Islet precursor cell (in vitro differentiated cells): ENCODE data around the gene ZDHHC15.
"Not testable (repeated sequence)": the region's sequence is repeated elsewhere in the genome, so short reads cannot be mapped to it uniquely, and the experiment has no call there.

ENCODE experiments used
- DNase-seq: peaks from one replicate; pipeline ENCODE4 v3.0.0-alpha.2; 2018

The ZDHHC15 gene, protein sequence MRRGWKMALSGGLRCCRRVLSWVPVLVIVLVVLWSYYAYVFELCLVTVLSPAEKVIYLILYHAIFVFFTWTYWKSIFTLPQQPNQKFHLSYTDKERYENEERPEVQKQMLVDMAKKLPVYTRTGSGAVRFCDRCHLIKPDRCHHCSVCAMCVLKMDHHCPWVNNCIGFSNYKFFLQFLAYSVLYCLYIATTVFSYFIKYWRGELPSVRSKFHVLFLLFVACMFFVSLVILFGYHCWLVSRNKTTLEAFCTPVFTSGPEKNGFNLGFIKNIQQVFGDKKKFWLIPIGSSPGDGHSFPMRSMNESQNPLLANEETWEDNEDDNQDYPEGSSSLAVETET

DNA sequence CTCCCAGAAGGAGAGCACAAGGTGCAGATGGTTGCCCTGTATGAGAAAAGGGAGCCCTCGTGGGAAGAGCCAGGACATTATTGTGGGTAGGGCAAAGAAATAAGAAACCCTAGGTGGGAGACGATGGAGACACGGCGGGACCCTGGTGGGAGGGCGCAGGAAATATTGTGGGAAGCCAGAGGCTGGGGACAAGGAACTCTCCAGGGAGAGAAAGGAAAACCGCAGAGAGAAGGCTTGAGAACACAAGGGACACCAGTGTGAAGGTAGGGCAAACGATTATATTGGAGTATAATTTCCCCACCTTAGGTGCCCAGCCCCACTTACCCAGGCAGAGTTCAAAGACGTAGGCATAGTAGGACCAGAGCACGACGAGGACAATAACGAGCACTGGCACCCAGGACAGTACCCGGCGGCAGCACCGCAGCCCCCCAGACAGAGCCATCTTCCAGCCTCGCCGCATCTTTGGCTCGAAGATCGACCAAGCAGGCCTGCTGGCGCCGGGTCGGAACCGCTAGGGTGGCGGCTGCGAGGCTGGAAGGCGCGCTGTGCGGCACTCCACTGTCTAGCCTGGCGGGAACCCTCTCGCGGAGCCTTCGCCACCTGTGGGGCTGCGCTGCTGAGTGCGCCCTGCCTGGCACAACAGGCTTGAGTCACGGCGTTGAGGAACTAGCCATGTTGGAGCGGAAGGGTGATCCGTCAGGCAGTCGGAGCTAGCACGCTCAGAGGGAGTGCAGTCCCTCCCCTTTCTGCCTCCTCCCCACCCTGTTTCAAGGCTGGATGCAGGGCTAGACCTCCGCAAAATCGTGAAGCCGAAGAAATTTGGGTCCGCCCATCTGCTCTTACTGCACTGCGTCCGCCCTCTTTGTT lies at the start of gene ZDHHC15:
Gene ZDHHC15 (minus strand): TSS at position 473 of the 867 bp plus-strand sequence. CDS start 13 bp downstream, at position 460.
- DNase-seq, result peak; percentile 73

DNA sequence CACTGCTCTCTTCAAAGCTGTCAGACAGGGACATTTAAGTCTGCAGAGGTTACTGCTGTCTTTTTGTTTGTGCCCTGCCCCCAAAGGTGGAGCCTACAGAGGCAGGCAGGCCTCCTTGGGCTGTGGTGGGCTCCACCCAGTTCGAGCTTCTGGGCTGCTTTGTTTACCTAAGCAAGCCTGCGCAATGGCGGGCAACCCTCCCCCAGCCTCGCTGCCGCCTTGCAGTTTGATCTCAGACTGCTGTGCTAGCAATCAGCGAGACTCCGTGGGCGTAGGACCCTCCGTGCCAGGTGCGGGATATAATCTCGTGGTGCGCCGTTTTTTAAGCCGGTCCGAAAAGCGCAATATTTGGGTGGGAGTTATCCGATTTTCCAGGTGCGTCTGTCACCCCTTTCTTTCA lies 37.7 kb upstream of the ZDHHC15 start:
- DNase-seq, result not testable (repeated sequence)

DNA sequence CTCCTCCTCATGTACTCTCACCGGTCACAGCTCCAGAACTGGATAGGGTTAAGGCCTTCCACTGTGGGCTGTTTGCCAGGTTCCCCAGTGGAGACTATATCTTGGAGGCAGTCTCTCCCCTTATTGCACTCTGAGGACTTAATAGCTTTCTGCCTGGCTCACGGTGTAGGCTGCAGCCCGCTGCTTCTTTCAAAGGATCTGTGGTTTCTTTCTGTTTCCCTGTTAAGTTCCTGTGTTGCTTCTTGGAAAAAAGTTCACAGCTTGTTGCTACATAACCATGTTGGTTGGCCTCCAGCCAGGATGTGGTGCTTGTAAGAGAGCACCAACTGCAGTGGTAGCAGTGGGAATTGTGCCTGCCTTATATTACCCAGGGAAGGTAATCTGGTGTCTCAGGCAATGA lies 24.9 kb upstream of the ZDHHC15 start:
- no peak for DNase-seq

DNA sequence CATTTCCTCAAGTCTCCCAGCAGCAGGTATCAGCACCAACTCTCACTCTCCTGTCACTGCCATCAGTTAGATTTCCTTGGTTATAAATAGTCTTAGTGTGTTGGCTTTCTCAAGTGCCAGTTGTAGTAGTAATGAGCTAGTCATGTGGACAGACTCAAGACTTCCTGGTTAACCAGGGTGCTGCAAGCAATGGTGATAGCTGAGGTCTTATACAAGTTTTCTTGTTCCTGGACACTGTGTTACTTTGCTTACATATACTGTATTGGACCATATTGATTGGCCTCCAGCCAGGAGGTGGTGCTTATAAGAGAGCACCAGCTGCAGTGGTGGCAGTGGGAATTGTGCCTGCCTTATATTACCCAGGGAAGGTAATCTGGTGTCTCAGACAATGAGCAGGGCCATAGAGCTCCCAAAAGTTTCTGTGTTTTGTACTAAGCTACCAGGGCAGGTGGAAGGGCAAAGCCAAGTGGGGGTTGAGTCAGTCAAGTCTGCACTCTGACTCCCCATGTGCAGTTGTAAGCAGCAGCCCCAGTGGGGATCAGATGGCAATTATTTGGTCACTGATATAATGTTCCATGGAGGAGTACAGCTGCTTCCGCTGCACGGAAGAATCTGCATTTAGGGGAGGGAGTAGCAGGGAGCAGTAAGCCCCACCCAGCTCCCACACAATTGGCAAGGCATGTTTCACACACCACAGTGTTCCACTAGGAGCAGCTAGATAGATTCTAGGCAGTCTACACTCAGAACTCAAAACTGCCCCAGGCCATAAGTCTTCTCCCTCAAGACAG lies 24.1 kb upstream of the ZDHHC15 start:
- no peak for DNase-seq

DNA sequence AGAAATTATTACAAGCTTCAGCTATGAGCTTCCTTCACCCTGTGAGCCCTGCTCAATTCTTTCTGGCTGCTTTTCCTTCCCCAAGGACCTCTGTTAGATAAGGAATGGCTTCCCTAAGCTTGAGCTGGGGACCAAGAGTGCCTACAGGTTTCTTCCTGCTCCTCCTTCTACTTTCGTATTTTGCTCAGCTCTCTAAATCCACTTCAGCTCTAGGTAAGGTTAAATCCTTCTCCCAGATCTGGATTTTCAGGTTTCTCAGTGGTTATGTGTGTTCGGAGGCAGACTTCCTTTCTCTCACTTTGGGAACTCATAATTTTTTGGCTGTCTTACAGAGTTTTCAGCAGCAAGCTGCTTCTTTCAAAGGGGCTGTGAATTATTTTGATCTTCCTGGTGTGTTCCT lies 21.9 kb upstream of the ZDHHC15 start:
- no peak for DNase-seq

DNA sequence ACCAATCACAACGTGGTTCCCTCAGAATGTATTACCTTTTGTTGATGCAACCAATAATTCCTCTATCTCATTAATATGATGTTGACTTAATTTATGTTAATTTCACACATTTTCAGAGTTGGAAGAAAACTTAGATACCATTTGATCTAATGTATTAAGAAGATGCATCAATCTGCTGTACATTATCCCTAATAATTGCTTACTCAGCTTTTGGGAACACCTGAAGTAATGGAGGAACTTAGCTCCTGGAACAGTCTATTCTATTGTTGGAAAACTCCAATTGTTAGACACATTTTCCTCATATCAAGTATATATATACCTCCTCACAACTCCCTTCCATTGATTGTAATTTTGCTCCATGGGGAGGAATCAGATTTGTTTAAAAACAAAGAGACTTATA lies 38.9 kb downstream of the ZDHHC15 start:
- no peak for DNase-seq

DNA sequence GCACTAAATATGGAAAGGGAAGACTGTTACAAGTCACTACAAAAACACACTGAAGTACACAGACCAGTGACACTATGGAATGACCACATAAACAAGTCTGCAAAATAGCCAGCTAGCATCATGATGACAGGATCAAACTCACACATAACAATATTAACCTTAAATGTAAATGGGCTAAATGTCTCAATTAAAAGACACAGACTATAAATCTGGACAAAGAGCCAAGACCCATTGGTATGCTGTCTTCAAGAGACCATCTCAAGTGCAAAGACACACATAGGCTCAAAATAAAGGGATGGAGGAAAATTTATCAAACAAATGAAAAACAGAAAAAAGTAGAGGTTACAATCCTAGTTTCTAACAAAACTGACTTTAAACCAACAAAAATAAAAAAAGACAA lies 61.1 kb downstream of the ZDHHC15 start:
- not testable (repeated sequence) for DNase-seq

DNA sequence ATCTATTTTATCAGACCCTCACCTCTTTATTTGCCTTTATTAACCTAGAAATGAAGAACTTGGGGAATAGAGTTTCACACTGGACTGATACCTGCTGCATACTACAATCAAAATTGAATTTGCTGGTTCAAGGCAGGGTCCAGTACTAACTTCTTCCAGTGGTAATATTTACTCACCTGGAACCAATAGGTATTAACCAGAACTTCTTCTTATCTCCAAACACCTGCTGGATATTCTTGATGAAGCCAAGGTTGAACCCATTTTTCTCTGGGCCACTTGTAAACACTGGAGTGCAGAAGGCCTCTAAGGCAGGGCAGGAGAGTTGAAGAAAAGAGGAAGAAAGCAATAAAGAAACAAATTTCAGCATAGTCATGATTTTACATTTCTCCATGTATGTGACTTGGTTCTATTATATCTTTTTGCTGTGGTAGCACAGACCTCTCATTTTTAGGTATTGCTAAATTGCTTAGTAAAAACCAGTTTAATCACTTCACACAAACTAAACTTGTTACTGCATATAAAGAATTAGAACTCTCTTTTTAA lies 101.1 kb downstream of the ZDHHC15 start:
- DNase-seq, result no peak

DNA sequence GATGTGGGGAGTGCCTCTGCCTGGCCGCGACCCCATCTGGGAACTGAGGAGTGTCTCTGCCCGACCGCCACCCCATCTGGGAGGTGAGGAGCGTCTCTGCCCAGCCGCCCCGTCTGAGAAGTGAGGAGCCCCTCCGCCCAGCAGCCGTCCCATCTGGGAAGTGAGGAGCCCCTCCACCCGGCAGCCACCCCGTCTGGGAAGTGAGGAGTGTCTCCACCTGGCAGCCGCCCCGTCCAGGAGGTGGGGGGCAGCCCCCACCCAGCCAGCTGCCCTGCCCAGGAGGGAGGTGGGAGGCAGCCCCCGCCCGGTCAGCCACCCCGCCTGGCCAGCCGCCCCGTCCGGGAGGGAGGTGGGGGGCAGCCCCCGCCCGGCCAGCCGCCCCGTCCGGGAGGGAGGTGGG lies 115.7 kb downstream of the ZDHHC15 start:
- not testable (repeated sequence) for DNase-seq

DNA sequence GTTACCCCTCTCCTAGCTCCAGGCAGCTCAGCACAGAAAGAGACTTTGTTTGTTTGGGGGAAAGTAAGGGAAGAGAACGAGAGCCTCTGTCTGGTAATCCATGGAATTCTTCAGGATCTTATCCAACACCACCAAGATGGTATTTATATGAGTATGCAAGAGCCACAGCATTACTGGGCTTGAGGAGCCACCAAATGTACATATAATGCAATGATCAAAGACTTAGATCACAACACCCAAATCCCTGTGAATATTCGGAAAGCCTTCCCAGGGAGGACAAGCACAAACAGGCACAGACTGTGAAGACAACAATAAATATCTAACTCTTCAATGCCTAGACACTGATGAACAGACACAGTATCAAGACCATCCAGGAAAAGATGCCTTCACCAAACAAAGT lies 132.4 kb downstream of the ZDHHC15 start:
- DNase-seq, result no peak

DNA sequence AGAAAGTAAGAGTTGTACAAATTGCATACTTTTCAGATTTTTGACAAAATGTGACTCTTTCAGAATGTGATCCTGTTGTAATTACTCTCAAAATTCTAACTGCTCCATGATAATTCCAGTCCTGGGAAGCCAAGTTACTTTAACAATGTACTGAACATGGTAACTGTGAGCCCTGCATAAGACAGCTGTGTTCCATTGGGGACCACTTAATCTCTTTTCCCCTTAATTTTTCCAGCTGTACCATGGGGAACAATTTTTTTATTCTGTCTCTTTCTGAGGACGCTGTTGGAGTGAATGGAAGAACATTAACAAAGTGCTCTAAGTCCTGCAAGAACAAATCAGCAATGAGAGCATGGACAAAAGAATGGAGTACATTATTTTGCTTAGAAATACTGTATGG lies 153.1 kb downstream of the ZDHHC15 start:
- DNase-seq, result no peak

DNA sequence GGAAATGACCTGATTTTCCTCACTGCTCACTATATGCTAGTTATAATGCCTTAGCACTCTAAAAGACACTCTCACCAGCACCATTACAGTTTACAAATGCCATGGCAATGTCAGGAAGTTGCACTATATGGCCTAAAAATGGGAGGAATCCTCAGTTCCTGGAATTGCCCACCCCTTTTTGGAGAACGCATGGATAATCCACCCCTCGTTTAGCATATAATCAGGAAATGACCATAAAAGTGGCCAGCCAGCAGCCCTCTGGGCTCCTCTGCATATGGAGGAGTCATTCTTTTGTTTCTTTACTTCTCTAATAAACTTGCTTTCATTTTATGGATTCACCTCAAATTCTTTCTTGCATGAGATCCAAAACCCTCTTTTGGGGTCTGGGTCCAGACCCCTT lies 156.0 kb downstream of the ZDHHC15 start:
- no peak for DNase-seq

DNA sequence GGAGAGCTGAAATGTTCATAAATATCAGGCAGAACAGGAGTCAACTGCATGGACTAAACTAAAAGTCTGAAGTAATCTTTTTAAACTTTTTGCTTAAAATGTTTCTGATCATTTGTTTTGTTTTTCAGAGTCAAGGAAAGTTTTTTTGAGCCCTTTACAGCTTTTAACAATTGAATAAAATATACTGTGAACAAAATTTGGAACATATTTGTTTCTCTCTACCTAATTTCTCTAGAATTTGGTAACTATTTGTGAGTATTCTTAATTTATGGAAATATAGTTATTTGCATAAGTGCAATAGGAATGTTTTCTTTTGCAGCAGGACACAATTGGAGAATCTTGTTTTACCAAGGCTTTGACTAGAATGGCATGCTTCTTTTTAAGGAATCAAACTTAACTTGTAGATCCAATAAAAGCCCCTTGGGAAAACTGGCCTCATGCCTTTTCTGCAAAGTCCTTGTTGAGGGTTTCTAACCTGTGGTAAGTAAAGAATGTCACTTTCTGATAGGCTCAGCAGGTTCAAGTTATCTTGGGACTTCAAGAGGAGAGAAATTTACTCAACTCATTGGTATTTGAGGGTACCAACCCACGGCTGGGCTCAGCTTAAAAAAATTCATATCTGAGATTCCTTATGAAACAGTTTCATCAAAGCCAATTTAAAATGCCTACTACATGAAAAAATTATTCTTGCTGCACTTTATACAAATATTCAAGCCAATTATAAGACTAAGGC lies 157.4 kb downstream of the ZDHHC15 start:
- DNase-seq, result no peak

DNA sequence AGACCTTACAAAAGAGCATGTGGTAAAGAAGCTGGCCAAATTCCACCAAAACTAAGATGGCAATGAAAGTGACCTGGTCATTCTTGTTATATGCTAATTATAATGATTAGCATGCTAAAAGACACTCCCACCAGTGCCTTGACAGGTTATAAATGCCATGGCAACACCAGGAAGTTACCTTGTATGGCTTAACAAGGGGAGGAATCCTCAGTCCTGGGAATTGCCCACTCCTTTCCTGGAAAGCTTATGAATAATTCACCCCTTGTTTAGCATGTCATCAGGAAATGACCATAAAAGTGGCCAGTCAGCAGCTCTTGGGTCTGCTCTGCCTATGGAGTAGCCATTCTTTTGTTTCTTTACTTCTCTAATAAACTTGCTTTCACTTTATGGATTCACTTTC lies 161.0 kb downstream of the ZDHHC15 start:
- no peak for DNase-seq

DNA sequence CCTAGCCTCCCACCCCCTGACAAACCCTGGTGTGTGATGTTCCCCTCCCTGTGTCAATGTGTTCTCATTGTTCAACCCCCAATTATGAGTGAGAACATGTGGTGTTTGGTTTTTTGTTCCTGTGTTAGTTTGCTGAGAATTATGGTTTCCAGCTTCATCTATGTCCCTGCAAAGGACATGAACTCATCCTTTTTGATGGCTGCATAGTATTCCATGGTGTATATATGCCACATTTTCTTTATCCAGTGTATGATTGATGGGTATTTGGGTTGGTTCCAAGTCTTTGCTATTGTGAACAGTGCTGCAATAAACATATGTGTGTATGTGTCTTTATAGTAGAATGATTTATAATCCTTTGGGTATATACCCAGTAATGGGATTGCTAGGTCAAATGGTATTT lies 174.2 kb downstream of the ZDHHC15 start:
- DNase-seq, result not testable (repeated sequence)

DNA sequence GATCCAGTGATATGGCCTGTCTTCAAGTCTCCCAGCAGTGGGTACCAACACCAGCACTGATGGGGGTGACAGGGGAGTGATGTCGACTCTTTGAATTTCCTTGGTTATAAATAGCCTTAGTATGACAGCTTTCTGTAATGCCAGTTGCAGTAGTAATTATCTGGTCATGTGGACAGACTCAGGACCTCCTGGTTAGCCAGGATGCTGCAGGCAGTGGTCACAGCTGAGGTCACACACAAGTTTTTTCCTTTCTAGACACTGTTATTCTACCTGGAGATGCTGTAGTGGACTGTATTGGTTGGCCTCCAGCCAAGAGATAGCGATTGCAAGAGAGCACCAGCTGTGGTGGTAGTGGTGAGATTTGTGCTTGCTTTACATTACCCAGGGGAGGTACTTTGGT lies 185.3 kb downstream of the ZDHHC15 start:
- DNase-seq, result no peak

DNA sequence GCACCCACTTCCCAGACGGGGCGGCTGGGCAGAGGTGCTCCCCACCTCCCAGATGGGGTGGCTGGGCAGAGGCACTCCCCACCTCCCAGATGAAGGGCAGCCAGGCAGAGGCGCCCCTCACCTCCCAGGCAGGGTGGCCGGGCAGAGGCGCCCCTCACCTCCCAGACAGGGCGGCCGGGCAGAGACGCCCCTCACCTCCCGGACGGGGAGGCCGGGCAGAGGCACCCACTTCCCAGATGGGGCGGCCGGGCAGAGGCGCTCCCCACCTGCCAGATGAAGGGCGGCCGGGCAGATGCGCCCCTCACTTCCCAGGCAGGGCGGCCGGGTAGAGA lies 187.7 kb downstream of the ZDHHC15 start:
- no peak for DNase-seq

DNA sequence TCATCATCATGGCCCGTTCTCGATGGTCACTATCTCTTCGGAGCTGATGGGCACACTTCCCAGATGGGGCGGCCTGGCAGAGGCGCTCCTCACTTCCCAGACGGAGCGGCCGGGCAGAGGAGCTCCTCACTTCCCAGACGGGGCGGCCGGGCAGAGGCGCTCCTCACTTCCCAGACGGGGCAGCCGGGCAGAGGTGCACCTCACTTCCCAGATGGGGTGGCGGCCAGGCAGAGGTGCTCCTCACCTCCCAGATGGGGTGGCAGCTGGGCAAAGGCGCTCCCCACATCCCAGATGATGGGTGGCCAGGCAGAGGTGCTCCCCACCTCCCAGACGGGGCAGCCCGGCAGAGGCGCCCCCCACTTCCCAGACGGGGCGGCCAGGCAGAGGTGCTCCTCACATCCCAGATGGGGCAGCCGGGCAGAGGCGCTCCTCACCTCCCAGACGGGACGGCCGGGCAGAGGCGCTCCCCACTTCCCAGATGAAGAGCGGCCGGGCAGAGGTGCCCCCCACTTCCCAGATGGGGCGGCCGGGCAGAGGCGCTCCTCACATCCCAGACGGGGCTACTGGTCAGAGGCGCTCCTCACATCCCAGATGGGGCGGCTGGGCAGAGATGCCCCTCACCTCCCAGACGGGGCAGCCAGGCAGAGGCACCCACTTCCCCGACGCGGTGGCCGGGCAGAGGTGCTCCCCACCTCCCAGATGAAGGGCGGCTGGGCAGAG lies 188.3 kb downstream of the ZDHHC15 start:
- not testable (repeated sequence) for DNase-seq

DNA sequence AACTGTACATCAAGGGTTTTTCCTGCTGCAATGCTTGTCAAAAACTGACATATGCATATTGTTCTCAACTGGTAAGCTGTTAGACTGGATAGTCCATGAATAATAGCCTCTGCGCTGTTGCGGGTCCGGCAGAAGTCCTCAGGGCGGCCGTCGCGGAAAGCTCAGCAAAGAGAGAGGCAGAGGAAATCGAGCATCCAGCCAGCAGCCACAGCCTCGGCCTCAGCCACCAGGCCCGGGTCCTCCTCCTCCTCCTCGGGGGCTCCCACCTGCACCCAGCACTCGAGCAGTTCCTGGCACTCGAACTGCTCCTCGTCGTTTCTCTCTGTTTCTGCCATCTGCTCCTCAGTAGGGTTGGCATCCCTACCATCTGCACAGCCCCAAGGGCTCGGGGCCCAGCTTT lies 195.2 kb downstream of the ZDHHC15 start:
- no peak for DNase-seq
